NCI-H2081 treated with DMSO at 0.1 percent for 48 hours (cell line): ENCODE results near the gene RBM47.
"Not testable (repeated sequence)": the region's sequence is repeated elsewhere in the genome, so short reads cannot be mapped to it uniquely, and the experiment has no call there.

Experiments used
- DNase-seq: peaks from one replicate; lab custom pipeline; 2025; lab: John Stamatoyannopoulos, UW

The RBM47 gene

DNA sequence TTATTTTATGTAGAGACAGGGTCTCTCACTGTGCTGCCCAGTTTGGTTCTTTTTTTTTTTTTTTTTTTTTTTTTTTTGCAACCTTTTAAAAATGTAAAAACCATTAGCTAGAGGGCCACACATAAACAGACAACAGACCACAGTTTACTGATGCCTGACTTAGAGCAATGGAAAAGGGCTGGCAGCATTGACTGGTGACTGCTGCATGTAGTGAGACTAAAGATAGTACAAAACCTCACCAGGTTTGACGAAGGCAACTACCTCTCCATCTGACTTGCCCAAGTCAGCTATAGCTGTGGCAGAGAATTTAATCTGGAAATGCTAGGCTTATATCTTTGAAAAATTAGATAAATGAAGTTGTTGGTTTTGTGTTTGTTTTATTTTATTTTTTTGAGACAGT, 102.9 kb downstream of the RBM47 start:
- DNase-seq, result no peak

GRCh38 chr4:40525752-40526598, 103.7 kb downstream of the RBM47 start:
- no peak for DNase-seq

- no peak for DNase-seq
Observed at GRCh38 chr4:40524366-40525041, 105.2 kb downstream of the RBM47 start.

DNA sequence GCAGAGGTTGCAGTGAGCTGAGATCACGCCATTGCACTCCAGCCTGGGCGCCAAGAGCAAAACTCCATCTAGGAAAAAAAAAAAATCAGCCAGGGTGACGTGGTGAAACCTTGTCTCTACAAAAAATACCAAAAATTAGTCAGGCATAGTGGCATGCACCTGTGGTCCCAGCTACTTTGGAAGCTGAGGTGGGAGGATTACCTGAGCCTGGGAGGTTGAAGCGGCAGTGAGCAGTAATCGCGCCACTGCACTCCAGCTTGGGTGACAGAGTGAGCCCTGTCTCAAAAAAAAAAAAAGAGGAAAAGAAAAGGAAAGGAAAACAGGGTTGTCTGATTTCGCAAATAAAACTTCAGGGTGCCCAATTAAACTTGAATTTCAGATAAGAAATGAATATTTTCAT, 106.1 kb downstream of the RBM47 start:
- DNase-seq, result no peak

DNA sequence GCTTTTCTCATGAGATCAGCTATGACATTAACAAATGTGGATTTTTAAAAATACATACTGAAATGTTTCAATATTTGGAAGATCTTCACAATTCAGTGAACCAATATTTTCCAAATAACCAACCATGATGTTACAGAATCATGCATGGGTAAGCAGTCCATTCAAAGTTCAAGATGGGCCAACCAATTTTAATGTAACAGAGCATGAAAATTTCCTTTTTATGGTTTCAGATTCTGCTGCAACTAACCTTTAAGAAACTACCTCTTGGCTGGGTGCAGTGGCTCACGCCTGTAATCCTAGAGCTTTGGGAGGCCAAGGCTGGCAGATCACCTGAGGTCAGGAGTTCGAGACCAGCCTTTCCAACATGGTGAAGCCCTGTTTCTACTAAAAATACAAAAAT, 107.7 kb downstream of the RBM47 start:
- DNase-seq, result no peak

DNA sequence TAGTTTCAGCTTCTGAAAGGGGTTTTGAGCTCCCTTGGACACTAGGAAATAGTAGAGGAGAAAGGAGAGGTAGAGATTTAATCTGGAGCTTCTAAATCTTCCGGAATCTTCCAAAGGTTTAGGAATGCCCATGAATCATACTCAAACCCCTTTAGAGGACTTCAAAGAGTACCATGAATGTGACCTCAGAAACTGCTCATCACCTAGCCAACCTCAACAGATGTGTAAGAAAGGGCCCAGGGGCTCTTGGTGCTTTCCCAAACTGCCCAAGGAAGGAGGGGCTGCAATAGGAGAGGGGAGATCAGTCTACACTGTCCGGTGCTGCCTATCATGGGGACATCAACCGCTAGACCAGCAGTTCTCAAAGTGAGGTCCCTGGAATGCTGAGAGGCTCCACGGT, 109.1 kb downstream of the RBM47 start:
- DNase-seq, result no peak

- DNase-seq, result not testable (repeated sequence)
Observed at GRCh38 chr4:40517081-40517480, 112.6 kb downstream of the RBM47 start.

DNA sequence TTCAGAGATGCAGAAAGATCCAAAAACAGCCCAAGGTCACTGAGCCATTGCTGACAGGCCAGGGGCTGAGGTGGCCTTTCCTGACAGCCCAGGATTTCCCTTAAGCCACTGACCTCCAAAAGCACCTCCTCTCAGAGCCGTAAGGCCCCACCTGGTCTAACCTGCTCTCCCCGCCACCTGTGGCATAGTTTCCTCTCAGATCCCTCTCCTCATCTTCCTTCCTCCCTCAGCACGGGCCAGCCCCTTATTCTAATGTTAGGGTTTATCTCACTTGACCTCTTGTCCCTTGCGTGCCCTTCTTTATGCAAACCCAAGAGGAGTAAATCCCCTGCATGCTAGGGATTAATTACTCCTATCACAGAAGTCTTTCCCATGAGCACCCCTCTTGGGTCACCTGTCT, 113.0 kb downstream of the RBM47 start:
- no peak for DNase-seq

- DNase-seq, result no peak
Observed at GRCh38 chr4:40515398-40516293, 114.0 kb downstream of the RBM47 start.

DNA sequence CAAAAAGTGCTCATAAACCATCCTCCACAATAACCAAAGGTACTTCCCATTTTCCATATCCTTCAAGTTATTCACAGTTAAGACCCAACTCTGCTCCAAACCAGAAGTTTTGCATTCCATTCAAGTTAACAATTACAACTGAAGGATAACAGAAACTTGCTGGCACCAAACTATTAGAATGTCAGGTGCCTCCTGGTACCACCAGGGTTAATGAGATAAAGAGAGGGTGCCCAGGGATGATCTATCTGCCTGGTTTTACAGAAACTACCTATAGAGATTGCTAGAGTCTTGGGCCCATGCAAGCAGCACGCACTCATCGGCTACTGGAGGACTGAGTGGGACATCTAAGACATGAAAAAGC, 114.6 kb downstream of the RBM47 start:
- DNase-seq, result no peak

DNA sequence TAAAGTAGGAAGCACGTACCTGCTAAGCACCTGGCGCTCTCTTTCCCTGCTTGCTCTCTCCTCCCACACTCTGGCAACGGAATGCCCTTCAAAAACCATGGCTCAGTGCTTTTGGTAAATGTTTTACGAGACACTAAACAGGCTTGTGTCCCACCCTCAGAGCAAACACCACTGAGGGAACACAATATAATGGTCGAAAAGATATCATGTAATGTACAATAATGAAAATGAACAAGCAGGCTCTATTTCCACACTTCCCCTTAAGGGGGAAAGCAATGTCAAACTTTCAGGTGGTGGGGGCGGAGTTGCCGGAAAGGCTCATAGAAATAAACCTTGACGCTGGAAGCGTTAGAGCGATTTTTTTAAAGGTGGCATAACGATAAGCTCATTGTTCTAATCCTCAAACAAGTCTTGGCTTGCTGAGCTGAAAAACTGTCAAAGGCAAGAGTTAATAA, 115.1 kb downstream of the RBM47 start:
- DNase-seq, result no peak

GRCh38 chr4:40511036-40511614, 118.5 kb downstream of the RBM47 start:
- no peak for DNase-seq

- no peak for DNase-seq
Observed at GRCh38 chr4:40507977-40508376, 121.7 kb downstream of the RBM47 start.

DNA sequence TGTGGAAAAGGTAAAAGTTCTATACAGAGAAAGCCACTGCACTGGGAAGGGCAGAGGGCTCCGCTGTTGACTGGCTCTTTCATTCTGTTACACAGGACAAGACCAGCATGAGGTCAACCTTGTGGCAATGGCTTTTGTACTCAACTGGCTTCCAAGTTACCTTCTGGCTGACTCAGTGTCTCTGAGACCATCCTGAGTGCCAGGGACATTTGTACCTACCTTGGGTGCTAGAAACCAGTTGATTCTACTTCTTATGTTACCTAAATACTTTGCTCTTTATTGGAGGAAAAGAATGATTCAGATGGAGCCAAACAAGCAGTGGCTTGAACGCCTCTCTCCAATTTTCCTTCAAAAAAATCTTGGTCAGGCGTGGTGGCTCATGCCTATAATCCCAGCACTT, 123.2 kb downstream of the RBM47 start:
- no peak for DNase-seq

- no peak for DNase-seq
Observed at GRCh38 chr4:40506066-40506465, 123.6 kb downstream of the RBM47 start.

- no peak for DNase-seq
Observed at GRCh38 chr4:40502934-40503333, 126.7 kb downstream of the RBM47 start.

DNA sequence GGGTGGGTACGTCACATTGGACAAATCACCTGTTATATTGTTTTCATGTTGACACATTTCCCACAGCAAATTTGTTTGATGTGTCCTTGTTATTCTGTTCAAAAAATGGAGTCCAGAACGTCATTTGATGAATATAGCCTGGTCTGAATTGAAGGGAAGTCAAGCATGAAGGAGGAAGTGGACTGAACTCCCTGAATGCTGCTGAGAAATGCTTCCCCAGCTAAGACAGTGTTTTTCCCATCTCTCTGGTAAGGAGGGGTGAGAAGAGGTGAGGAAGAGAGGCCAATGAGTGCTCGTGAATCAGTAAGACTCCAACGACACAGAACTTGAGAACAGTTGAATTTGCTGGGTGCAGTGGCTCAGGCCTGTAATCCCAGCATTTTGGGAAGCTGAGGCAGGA, 127.4 kb downstream of the RBM47 start:
- no peak for DNase-seq

DNA sequence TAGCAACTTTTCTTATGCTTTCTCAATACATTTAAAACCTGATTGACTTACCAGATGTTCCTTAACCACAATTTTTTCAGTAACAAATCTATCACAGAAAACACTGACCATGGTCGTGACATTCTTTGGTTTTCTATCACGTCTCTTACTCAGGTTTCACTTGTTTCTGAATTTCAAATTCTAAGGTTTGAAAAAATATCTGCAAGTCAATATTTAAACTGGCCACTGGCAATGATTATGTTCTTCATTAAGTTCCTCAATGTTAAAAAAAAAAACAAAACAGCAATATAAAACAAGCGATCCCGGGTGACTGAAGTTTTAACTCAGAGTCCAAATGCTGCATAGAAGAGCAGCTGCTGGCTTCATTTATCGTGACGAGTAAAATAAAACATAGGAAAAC, 128.9 kb downstream of the RBM47 start:
- no peak for DNase-seq

- no peak for DNase-seq
Observed at GRCh38 chr4:40493160-40493559, 136.5 kb downstream of the RBM47 start.

DNA sequence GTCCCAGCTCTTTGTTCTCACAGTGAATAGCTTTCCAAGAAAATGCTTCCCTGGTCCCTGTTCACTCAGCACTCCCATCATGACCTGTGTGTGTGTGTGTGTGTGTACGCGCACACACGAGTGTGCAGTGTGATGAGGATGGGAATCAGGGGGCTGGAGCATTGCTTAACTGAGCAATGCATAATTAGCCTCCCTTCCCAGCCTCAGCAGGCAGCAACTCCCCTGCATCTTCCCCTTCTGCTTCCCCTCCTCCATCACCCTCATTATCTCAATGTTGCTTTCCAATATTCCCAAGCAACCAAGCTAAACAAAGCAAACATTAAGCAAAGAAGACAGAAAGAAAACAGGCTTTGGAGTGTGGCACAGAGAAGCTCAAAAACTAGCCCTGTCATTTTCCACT, 137.0 kb downstream of the RBM47 start:
- DNase-seq, result no peak

- no peak for DNase-seq
Observed at GRCh38 chr4:40490481-40490880, 139.2 kb downstream of the RBM47 start.

- no peak for DNase-seq
Observed at GRCh38 chr4:40489961-40490360, 139.7 kb downstream of the RBM47 start.
